GM19372 (cell line): ENCODE measurements around the gene DPH1.

Experiments used
- ATAC-seq: cut with Tn5 transposase; IDR thresholded peaks from one replicate; pipeline ENCODE4 v1.9.1; 2021; ENCODE audit warnings: mild to moderate bottlenecking, low read depth, moderate library complexity; ENCODE audit not compliant: unreplicated experiment

Gene DPH1

DNA sequence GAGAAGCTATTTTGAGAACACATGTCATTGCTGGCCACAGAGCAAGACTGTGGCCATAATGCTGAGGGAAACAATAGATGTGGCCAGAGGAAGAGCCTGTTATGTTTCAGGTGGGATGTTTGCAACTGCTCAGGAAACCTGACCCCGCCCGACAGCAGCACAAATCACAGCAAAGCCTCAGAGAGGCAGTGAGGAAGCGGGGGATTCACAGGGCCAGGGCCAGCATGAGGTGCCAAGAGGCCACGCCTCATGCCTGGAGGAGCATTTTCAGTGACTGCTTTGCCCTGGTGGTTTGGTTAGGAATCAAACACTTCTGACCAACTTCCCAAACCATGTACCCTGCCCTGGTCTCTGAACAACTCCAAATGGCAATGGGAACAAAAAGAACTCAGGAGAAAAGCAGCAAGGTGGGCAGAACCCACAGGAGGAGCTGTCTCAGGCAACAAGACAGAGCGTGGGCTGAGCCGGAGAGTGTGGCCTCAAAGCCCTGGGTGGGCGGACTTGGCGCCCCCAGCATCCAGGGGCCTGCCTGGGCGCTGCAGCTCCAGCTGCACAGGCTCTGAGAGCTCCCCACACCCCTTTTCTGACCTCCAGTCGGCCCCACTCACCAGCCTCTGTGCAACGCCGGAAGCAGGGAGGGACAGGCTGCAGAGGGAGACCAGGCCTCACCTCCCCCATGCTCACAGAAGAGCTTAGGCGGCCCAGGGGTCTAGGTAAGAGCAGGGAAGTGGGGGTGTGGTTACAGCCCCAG, 45.6 kb downstream of the DPH1 start:
- ATAC-seq = no peak

DNA sequence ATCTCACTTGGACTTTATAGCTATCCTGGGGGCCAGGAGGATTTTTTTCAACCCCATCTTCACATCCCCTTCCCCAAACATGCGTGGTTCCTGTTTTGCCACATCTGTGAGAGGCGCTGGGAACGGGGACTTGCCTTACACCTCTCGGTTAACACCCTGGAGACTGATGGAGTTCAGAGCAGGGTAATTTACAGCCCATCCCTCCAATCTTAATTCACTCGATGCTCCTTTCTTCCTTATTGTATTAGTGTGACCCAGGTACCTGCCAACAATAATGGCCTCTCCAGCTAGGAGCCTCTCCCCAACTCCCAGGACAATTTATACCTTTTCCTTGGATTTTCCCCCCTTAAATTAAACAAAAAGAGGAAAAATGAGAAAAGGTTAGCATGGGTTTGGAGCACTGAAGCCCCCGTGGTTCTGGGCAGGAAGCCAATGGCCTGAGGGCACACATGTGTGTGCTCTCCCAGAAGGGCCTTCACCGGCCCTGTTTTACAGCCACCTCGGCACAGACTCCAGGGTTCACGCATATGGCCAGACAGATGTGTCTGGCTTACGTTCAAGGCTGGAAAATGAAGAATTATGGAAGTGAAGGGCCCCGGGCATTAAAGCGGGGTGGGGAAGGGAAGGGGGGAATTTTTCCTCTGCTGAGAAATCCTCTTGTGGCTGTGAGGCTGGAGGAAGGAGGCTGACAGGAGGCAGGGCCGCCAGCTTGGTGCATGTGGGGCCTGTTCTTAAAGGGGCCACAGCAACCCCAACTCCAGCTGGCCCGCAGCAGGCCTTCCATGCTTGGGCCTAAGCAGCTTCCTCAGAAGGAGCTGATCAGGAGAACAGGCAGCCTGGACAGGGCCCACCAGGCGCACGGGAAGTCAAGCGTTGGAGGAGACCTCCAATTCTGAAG, 46.4 kb downstream of the DPH1 start:
- ATAC-seq = no peak

- no peak for ATAC-seq
Measured at GRCh38 chr17:2077040-2077439, 47.1 kb downstream of the DPH1 start.

DNA sequence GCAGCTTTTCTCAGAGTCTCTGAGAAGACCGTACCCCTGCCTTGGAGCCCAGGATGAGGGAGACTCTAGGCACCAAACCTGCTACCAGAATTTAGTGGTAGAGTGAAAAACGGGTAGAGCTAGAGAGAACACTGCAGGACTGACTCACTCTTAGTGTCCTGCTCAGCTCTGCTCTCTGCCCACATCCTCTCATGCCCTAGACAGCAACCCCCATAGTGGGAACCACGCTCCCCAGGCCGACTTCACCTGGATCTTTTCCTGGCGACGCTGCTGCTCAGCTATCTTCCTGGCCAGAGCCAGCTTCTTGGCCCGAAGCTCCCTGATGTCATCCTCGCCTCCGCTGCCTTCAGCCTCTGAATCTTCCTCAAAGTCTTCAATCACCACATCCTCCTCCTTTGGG, 51.6 kb downstream of the DPH1 start:
- ATAC-seq = no peak

DNA sequence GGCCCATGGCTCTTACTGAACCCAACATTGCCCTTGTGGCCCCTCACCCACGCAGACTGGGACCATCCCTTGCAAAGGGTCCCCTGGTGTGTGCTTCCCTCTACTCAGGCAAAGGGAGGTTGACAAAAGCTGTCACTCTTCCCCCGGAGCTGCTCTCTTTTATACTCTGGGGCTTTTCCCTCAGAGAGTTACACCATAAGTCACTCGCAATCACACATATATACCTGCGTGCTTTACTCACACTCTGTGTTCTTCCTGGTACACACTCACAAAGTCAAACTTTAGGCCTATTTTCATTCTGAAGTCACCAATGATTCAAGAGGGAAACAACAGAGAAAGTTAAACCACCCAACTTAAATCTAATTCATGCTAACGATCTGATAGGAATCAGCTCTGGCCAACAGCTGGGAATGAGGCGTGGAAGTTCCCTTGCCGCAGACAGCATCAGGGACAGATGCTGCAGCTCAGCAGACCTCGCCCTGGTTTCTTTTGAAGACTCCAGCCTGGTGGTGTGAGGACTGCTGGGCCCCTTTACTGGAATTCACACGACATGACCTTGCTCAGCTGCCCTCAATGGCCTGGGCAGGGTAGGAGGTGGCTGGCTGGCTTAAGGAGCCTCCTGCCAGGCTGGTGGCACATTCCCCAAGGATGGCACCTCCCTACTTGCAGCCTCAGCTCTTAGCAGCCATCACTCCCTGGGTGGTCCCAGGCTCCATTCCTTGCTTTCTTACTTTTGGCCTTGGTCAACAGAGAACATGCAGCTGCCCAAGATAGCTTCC, 52.2 kb downstream of the DPH1 start:
- no peak for ATAC-seq

DNA sequence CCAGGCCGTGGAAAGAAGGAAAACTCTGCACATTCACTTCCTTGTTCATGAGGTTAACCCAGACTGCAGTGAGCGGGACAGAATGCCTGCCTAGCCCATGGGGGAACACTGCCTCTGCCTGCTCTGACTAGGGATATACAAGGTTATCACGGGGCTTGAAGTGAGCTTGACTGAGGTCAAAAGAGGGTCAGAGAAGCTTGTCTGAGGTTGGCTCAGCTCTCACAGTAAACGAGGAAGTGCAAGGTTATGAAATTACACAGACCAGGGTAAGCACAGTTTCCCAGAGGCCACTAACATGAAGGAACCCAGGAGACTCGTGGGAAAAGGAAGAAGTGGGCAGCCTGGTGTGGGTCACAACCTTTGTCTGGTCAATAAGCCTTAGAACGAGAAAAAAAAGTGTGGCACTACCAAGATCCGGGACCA, 53.7 kb downstream of the DPH1 start:
- ATAC-seq = no peak

DNA sequence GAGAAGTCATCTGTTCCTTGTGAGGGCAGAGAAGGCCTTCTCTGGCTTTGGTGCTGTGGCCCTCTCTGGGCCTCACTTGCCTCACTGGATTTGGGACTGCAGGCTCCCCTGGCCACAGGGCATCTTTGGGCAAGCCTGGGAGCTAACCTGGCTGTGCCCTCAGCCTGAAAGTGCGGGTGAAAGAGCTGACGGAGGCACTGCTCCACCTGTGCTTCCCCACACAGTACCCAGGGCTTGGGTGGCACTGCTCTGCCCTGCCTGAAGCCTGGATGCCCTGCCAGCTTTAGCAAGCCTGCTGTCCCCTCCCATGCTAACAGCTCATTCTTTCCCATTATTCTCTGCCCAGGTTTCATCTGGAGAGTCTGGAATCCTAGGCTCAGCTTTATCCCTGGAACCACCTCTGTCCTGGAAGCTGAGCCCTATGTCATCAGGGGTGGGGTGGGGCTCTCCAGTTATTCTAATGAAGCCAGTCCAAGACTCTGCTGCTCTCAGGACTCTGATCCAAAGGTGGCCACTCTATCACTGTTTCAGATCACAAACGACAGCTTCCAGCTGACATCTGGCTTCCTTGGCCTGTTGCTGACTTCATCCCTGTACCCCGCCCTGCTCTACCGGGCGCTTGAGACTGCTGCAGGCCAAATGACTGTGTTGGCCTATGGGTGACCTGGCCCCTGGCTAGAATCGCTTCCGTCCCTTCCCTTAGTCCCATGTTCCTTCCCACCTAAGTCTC, 54.2 kb downstream of the DPH1 start:
- ATAC-seq = no peak

DNA sequence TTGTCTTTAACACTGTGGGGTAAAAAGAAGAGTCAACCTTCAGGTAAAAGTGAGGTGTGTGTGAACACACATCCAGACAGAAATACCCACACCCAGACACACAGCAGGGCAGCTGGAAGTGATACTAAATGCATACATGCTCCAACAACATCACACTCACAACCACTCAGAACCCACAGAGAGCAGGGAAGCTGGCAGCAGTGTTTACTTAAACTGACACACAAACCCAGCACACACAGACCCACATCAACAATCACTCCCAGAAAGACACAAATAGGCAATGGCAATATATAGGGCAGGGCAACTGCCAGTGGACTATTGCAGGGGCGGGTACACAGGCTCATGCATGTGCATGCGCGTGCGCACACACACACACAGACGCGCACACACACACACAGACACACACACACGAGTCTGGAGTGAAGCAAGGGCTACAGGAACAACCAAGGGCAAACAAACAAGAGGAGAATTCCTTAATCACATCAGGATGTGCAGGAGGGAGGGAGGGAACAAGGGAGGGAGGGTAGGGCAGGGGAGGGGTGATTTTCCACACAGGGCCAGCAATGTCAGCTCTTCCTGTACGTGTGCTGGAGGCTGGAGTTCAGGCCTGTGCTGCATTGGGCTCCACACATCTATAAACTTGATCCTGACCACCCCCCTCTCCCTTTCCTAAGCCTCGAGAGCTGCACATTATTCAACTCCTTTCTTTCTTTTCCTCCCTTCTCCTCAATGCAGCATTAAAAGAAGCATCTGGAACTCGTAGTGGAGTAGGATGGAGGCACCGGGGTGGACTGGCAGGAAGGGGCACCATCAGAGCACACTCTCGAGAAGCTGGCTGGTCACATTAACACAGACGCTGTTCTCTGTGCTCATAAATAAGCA, 55.1 kb downstream of the DPH1 start:
- ATAC-seq = no peak

DNA sequence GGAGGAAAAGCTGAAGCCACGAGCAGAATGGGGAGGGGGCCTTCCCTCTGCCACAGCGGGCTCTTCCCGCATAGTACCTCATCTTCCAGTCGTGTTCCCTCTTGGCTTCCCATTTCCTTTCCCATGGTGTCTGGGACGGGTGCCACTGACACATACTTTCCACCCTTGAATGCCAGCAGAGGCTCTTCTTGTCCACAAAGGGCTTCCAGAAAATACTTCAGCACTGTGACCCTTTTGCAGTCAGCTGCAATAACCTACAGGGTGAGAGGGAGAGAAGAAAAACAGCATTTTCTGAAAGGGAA, 55.6 kb downstream of the DPH1 start:
- ATAC-seq = no peak

GRCh38 chr17:2086306-2086705, 56.4 kb downstream of the DPH1 start:
- ATAC-seq = no peak

GRCh38 chr17:2087597-2088211, 57.8 kb downstream of the DPH1 start:
- no peak for ATAC-seq

DNA sequence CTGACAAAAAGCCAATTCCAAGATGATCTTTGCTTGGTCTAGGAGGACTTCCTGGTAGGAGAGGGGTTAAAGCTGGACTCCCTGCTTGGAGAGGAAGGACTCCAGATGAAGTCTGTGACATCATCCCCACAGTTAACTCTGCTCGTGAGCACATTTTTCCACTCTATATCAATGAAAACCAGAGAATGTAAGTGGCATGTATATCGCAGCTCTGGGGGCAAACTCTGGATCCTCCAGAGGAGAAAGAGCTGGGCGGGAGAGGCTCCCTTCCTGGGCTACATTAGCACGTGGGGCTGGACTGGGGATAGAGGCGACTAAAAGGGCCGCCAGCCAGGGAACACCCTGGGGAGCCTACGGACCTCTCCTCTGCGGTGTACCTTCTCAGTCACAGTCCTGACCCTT, 59.1 kb downstream of the DPH1 start:
- ATAC-seq = peak; percentile 17

GRCh38 chr17:2090210-2090641, 60.3 kb downstream of the DPH1 start:
- no peak for ATAC-seq

DNA sequence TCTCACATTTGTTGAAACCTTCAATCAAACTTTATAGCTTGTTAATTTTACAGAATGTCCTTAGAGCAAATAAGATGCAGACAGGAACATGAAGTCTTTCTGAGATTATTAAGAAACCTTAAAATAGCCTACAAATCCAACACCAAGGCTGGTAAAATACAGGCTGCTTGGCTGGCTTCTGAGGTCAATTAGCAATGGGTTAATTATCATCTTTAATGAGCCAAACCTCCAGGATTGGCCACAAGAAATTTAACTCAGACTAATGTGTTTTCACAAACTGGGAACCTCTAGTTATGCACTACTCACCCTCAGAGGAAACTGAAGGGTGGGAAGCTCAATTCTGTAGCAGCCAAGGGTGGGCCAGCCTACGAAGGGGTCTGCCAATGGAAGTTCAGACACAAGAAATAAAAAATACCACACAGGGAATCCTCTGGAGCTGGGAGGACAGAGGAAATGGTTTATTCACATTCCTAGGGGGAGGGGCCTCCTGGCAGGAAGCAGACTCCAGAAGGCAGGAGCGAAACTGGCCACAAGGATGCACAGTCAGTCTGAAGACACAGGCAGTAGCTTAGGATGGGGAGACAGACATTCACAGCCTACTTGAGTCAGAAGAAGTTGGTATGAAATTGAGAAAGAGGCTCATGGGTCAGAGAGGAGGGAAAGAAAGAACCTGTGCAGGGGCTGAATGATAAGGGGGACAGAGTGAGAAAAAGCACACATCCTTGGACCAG, 61.0 kb downstream of the DPH1 start:
- no peak for ATAC-seq

- no peak for ATAC-seq
Measured at GRCh38 chr17:2092253-2092652, 62.3 kb downstream of the DPH1 start.

DNA sequence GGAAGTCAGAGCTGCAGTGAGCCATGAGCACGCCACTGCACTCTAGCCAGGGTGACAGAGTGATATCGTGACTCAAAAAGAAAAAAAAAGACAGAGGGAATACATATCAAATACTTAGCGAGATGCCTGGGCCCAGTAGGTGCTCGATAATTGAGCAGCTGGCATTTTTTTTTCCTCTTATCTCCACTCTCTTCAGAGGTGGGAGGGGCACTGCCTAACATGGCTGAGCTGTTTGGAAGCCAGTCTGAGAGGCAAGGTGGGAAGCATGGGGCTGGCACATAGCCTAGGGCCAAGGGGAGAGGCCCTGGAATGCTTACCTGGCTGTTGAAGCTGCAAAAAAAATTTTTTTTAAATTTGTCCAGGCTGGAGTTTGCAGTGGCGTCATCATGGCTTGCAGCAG, 63.4 kb downstream of the DPH1 start:
- no peak for ATAC-seq
